ENCODE measurements around the gene MIX23. TPM values are rescaled to one million over a fixed set of nuclear protein-coding genes. Genes with fewer than 3 reads are reported as not detected.

MIX23 gene
- total and polyA plus RNA-seq, 7 donors: 34.9 to 134 (median 50.3) TPM

DNA sequence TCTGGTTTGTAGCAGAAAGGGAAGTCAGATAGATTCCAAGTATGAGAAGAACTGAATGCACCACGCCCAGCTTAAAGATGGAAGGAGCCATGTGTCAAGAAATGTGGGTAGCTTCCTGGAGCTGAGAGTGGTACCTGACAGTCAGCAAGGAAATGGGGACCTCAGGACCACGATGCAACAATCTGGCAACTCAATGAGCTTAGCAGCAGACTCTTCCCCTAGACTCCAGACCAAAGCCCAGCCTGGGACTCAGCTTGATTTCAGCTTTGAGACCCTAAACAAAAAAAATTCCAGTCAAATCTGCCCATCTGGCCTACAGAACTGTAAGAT lies 24.4 kb downstream of the MIX23 start:
- Histone ChIP-seq H3K9me3 (no peaks in the 10 kb centered on the region), H3K27me3 (ENCODE audit: insufficient read depth in 3 of 3, low read length in 2 of 3) (no peaks in the 10 kb centered on the region), H3K4me1 (no peaks in the 10 kb centered on the region), H3K4me3 (no peak overlapping the region), H3K27ac (no peak overlapping the region), H3K36me3 (ENCODE audit: insufficient read depth in 1 of 2, low read depth in 1 of 2) (peaks cover 4 to 63% of the 10 kb centered on the region in 2 donors)
- DNase-seq (no peak), ATAC-seq (no peak)
- intact Hi-C loops (cut with DNase I): loop anchor here in 1 of 2 donors (10.0 kb wide), 1 partner anchor 814 kb away; the partner anchor contains the start of gene POLQ
- no peak for TF ChIP-seq CTCF (IDR thresholded peaks at IDR 0.05)
- 48 to 63% (median 59%) methylated on average over 2 of the region's 2 CpGs for WGBS, 3 donors

DNA sequence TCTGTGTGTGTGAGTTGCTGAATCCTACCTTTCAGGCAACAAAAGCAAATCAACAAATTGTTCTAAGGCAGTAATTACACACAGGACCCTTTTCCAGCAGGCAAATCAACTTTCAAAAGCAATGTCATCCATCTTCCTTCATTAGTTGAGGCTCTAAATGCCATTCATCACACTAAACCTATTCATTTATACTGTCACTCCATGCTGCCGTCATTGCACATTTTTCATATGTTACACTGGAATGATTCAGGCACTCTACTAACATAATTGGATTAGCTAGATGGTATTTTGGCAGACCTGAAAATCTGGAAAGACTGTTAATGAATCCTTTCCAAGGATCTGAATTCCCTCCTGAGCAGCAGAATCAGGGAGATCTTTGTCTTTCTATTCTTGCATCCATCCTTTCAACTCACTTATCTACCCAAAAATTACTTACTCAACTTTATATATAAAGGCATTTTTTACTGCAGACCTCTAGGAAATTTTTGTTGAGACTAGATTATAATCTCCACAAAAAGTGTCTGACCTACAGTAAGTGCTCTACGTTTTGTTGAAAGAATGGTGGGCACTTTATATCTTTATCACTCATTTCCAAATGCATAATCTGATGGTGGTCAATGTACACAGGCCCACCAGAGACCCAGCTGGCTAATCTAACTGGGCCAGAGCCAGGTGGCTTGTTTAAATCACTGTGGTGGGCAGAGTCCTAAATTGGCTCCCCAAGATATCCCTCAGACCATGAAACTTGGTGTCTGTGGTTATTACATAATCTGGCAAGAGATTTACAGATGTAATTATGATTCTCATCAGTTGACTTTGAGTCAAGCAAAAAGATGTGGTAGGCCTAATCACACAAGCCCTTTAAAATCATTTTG lies 25.0 kb downstream of the MIX23 start:
- no peak overlapping the region for H3K27ac ChIP-seq
- intact Hi-C loops (cut with DNase I): loop anchor here in 1 of 2 donors (10.0 kb wide), 1 partner anchor 813 kb away; the partner anchor contains the start of gene POLQ
- ATAC-seq (no peak), DNase-seq (no peak)
- H3K4me3 ChIP-seq: no peak overlapping the region
- TF ChIP-seq CTCF (IDR thresholded peaks at IDR 0.05): no peak
- no peaks in the 10 kb centered on the region for H3K9me3 ChIP-seq
- peaks cover 0 to 57% of the 10 kb centered on the region in 2 donors for H3K36me3 ChIP-seq (ENCODE audit: insufficient read depth in 1 of 2, low read depth in 1 of 2)
- H3K4me1 ChIP-seq: no peaks in the 10 kb centered on the region
- H3K27me3 ChIP-seq (ENCODE audit: insufficient read depth in 3 of 3, low read length in 2 of 3): no peaks in the 10 kb centered on the region
- WGBS, 3 donors: 32 to 60% (median 39%) methylated on average over 2 of the region's 2 CpGs

DNA sequence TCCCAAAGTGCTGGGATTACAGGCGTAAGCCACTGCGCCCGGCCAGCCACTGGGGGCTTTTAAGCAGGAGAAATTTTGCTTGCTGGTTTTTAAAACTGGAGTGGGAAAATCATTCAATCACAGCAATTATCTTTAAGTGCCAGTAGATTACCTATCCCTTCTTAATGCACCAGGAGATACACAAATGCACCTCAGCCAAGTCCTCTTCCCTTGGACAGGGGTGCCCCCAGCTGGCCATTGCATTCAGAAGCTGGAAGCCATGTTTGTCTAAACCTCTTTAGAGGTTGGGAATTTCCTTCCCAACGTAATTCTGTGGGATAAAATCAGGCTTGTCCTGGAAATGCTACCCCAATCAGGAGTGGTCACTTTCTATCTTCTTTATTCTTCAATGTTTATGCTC lies 26.6 kb downstream of the MIX23 start:
- ATAC-seq: peak in 1 of 4 donors; percentile 60

DNA sequence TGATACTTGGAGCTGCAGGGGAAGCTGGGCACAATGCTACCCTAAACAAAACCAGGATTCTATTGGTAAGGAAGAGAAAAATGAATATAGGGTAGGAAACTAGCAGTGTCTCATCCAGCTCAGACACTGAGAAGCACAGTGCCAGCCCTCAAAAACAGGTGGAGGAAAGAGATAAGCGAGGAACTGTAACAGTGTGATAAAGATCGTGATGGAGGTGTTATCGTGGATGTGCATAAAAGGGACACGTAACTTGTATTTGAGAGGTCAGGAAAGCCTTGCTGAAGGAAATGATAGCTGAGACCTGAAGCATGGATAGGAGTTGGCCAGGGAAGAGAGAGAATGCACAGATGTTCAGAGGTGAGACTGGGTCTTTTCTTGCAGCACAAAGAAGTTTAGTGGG lies 27.4 kb downstream of the MIX23 start:
- 74 to 85% (median 76%) methylated on average over 4 of the region's 4 CpGs for WGBS, 3 donors
- H3K27me3 ChIP-seq (ENCODE audit: insufficient read depth in 3 of 3, low read length in 2 of 3): no peaks in the 10 kb centered on the region
- ATAC-seq: no peak
- H3K9me3 ChIP-seq: no peaks in the 10 kb centered on the region
- no peak overlapping the region for H3K4me3 ChIP-seq
- no peaks in the 10 kb centered on the region for H3K4me1 ChIP-seq
- no peak for TF ChIP-seq CTCF (IDR thresholded peaks at IDR 0.05)
- no peak overlapping the region for H3K27ac ChIP-seq
- intact Hi-C loops (cut with DNase I): loop anchor here in 1 of 2 donors (10.0 kb wide), 1 partner anchor 811 kb away; the partner anchor contains the start of gene POLQ
- H3K36me3 ChIP-seq (ENCODE audit: insufficient read depth in 1 of 2, low read depth in 1 of 2): peaks cover 0 to 33% of the 10 kb centered on the region in 2 donors
- DNase-seq: no peak

More for the DNA sequence above, 26.6 kb downstream of the MIX23 start:
- no peaks in the 10 kb centered on the region for H3K9me3 ChIP-seq
- intact Hi-C loops (cut with DNase I): loop anchor here in 1 of 2 donors (10.0 kb wide), 1 partner anchor 812 kb away; the partner anchor contains the start of gene POLQ
- no peak overlapping the region for H3K27ac ChIP-seq
- H3K27me3 ChIP-seq (ENCODE audit: insufficient read depth in 3 of 3, low read length in 2 of 3): no peaks in the 10 kb centered on the region
- WGBS, 3 donors: 36 to 78% (median 39%) methylated on average over 4 of the region's 4 CpGs
- no peaks in the 10 kb centered on the region for H3K4me1 ChIP-seq
- no peak for DNase-seq
- no peak overlapping the region for H3K4me3 ChIP-seq
- H3K36me3 ChIP-seq (ENCODE audit: insufficient read depth in 1 of 2, low read depth in 1 of 2): peaks cover 0 to 41% of the 10 kb centered on the region in 2 donors
- TF ChIP-seq CTCF (IDR thresholded peaks at IDR 0.05): peak; percentile 22

Measured in psoas muscle (tissue), 8 donors.